ENCODE data around the gene EFNA2.

Gene EFNA2

DNA sequence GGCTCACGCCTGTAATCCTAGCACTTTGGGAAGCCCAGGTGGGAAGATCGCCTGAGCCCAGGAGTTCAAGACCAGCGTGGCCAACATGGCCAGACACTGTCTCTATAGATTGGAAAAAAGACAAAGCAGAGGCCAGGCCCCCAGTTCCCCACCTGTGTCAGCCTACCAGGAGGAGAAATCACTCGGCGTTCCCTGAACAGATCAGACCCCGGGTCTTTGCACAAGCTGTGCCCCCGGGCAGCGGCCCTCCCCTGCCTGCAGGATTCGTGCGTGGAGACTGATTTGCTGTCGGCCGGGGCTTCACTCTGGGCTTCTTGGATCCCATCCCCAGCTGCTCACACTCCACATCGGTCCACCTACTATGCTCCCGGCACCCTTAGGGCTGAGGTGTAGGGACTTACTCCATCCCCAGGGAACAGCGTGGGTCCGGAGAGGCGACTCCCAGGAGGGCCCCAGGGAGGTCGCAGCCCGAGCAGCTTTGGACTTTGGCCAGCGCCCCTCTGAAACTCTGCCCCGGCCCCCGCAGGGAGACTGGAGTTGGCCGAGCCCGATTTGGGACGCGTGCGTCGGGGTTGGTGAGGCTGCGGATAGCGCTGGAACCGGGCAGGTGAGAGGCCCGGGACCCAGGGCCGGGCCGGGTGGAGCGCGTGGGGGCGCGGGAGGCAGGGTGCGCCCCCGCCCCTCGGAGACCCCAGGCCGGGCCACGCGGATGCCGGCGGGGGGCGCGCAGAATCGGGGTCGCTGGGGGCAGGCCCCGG lies 515 bp upstream of the EFNA2 start:
- peak in 1 of 2 experiments; percentile 26 for DNase-seq

DNA sequence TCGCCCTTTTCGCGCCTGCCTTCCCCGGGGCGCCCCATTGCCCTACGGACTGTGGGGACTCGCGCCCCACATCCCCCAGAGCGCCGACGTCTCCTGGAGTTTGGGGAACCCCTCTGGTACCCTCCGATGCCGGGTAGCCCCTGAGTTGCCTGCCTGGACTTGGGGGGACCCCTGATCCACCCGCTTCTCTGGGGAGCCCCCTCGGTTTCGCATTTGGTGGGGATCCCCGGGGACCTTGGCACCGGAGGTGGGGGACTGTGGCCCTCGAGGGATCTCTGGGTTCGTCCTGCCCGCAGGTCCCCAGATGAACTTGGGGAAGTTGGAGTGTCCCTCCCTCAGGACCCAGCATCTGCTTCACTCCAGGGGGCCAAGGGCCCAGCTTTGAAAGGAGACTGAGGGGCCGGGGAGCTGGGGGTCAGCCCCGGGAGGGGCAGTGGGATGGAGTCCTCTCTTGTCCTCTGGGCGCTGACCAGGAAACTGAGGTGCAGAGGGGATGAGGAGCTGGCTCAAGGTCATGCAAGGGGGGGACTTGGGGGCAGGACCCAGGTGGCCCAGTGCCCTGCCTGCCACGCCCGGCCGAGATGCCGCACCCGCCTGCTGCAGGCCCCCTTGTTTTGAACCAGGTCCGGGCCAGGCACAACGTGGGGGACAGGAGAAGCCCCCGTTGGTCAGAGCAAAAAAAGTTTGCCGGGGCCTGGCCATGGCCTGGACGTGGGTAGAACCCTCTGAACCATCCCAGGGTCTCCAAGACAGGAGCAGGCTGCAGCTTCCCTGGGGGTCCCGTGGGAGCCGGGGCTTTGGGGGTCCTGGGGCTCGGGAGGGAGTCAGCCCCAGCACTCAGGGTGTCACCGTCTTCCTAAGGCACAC lies 1.0 kb downstream of the EFNA2 start:
- DNase-seq = peak in 1 of 2 experiments; percentile 18

DNA sequence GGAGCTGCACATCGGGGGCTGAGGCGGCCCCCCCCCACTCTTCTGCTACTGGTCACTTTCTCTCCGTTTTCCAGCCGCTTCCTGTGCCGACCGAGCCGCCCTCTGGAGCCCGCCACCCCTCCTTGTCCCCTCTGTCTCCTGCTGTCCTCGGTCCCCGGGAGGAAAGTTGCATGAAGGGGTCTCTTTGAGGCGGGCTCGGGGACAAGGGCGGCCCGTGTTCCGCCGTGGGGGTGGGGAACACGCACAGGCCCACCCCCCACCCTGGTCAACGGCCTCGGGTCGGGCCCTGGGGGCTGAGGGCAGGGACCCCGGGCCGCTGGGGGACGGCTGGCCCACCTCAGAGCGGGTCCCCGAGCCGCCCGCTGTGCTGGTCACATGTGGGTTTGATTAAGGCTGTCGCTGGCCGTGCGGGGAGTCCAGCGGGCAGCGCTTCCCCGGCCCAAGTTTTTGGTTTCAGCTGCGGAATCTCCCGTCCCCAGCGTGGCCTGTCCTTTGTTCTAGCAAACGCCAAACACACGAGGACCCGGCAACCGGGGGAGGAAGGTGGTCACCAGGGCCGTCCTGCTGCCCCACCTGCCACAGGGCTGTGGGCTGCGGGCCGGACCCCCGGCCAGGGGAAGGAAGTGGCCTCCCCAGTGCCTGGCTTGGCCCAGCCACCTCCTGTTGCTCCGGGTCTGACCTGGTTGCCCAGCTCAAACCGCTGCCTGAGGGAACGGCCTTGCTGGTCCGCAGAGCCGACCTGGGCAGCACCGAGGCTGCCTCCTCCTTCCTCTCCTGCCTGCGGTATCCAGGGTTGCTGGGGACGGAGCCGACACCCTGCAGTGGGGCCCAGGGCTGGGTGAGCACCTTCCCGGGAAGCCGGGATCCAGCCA lies 1.9 kb downstream of the EFNA2 start:
- DNase-seq = no peak

DNA sequence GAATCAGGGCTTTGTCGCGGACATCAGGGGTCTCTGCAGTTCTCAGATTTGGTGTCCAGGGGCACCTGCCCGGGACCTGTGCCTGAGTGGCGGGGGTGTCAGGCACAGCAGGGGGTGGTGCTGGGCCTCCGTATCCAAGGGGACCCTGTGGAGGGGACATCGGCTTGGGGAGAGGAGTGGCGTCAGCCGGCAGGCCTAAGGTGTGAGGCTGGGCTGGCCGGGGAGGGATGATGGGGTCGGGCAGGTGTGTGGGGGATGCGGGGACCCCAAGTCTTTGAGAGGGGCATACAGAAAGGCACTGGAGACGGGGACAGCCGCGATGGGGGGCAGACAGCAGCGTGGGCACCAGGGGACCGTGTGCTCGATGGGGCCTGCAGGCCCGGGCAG lies 2.5 kb downstream of the EFNA2 start:
- DNase-seq = no peak

DNA sequence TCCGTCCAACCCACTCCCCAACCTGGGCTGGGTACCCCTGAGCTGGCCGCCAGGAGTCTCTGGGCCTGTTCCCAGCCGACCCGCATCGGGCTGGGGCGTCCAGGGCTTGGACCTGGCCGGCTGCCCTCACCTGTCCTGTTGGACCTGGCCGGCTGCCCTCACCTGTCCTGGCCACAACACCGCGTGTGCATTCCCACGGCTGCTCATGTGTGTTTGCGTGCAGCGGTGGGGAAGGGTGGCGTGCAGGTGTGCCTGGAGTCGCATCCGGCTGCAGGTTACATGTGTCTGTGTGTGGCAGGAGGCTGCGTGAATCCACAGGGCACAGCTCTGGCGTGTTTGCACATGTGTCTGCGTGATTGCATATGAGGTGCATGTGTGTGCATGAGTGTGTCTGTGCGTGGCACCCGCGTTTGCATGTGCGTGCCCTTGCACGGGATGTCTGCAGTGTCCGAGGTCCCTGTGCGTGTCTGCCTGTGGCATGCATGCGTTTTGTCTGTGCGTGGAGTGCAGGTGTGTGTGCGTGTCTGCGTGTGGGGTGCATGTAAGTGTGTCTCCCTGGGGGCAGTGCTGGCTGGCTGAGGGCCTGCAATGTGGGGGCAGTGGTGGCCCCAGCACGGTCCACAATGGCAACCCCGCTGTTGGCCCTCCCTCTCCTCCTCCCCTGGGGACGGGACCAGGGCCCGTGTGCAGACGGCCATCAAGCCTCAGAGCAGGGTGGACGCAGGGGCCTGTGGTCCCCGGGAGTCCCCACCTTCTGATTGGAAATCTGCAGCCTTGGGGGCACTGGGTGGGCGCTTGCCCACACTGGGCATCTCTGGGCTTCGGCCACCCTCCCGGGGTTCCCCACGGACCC lies 3.4 kb downstream of the EFNA2 start:
- DNase-seq = no peak

DNA sequence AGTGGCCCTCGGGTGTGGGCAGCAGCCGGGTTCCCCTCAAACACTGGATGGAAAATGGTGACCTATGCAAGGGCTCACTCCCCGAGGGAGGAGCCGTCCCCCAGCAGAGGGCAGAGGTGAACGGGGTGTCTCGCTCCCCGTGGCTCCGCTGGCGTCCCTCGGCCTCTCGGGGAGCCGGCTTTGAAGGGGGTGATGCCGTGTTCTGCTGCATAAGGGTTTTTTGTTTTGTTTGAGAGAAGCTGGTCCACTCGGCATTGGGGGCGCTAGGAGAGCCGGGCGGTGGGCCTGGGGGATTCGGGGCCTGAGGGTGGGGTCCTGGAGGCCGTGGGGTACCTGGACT lies 4.0 kb downstream of the EFNA2 start:
- no peak for DNase-seq

DNA sequence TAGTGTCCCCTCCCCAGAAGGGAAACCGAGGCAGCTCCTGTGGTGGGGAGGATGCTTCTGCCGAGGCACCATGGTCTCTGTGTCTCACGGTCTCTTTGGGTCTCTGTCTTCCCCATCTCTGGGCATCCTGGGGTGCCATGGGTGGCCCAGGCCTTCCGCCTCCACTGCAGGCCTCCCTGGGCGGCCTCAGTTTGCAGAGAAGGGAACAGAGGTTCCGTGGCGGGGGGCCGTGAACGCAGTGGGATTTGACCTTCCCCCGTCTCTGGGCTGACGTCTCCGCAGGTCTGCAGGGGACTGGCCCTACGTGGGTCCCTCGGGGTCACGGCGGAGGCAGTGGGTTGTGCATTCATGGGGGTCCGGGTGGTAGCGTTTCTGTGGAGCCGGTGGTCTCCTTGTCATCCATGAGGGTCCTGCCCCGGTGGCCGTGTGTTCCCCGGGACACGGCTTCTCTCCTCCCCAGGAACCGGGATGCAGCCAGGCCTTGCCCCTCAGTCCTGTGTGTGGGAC lies 4.6 kb downstream of the EFNA2 start:
- no peak for DNase-seq

DNA sequence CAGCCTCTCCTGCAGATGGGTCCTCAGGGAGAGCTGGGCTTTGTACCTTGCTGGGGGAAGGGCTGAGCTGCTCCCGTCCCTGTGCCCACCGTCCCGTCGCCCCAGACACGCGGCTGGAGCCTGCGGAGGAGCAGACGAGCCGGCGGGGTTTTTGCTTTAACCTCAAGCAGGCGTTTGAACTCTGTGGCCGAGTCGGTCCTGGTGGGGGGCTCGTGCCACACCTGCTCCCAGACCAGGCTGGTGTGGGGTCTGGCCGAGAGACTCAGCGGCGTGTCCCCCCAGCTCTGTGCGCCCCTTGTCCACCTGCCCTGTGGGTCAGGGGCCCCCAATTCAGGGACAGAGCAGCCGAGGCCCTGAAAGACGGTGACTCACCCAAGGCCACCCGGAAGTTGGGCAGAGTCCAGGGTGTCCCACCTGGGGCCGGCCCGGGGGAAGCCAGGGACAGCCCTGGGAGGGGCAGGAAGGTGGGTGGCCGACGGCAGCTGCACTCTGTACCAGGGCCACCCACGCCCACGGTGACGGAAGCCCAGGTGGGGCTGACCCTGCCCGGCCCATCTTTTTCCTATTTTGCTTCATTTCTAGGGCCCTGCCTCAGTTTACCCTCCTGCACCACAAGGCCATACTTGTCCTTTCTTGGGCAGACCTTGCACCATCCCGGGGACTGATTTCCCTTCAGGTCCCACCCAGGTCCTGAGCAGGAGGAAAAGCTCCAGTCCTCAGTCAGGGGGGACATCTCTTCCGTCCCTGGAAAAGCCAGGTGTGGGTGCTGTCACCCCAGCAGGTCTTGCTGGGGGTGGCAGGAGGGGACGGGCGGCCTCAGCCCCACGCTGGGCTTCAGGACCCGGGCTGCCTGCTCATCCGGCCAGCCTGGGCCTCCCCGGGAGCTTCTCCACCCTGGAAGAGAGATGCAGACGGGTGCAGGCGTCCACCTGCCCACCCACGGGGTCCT lies 5.3 kb downstream of the EFNA2 start:
- no peak for DNase-seq

DNA sequence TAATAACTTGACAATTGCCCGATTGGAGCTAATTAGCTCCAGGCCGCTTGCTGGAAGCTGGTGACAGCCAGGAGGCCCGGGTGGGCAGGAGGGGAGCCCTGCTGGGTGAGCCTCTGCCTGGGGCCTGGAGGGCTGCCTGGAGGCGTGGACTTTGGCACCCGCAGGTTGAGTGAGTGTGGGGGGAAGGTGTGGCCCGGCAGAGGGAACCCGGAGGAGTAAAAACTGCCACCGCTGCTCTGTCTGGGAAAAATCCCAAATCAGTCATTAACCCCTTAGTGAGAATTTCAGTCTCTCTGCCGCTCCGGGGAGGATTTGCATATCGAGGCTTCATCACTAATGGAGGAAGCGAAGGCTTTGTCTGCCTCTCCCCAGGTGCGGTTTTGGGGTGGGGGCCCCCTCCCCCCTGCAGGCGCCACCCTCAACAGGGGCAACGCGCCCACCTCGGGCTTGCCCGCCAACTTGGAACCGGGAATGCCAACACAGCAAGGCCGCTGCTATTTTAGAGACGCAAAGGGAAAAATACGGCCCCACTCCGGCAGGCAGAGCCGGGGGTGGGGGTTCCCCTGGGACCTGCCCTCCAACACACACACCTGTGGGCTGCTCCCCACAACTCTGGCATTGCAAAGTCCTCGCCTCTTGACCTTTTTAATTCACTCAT lies 6.2 kb downstream of the EFNA2 start:
- no peak for DNase-seq

DNA sequence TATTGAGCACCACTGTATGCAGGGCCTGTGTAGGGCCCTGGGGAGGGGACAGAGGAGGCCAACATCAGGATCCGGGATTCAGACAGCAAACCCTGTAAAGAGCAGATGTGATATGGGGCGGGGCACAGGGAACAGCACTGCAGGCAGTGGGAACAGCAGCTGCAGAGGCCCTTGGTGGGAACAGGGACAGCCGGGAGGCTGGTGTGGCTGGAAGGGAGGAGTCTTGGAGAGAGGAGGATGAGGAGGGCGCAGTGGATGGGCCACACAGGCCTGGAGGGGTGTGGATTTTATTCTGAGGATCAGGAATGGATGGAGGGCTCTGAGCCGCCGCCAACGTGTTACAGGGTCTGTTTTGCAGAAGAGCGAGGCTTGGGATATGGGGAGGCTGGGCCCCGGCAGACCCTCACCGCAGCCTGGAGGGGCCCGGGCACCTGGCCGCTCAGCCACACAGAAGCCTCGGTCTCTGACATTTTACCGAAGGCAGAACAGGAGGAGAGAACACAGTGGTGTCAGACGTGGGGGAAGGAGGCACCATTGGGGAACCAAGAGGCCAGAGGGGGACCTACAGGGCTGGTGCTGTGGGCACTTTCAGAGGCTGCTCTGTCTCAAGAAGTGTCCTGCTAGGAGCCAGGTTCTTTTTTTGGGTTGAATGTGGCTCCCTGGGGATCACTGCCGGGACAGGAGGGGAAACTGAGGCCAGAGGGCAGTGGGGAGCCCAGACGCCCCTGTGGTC lies 6.9 kb downstream of the EFNA2 start:
- no peak for DNase-seq

DNA sequence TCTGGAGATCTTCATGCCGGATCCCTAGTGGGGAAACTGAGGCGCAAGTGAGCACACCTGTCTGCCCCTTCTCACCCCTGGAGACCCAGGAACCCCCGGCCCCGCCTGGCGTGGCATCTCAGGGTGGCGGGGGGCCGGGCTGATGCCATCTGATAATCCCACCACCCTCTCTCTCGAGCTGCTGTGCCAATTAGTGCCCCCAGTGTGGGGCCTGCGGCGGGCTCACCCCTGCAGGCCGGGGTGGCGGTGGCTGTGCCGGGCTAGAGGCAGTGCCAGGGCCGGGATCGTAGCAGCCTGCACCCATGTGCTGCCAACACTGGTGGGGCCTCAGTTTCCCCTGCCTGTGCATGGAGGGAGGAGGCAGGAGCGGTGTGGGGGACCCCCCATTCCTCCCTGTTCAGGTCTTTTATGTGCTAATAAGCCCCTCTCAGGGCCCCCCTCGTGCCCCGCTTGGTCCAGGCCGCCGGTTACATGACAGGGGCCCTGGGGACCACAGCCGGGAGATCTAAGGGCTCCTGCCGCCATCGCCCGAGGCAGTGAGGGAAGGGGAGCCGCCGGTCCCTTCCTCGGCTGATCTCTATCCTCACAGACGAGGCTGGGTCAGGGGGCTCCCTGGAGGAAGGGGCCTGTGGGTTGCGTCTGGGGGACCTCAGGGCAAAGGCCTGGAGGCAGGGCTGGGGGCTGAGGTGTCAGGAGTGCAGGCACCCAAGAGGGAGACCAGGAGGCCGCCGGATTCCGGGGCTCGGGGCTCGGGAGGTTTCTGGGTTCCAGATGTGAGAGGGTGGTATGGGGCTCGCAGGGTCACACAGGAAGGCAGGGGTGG lies 8.3 kb downstream of the EFNA2 start:
- DNase-seq = no peak

DNA sequence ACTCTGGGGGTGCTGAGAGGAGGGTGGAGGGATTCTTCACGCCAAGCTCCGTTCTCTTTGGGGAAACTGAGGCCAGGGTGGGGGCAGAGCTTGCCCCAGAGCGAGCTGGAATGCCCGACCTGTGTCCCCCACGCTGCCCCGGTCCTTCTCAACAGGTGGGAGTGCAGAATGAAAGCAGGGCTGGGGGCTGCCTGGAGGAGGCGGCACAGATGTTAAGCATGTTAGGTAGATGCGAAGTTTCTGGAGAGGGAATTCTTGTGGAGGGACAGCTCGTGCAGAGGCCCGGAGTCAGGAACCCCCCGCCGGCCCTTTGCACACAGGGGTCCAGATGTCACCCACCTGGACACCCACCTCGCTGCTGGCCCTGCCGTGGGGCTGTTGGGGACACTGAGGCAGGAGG lies 9.0 kb downstream of the EFNA2 start:
- no peak for DNase-seq

DNA sequence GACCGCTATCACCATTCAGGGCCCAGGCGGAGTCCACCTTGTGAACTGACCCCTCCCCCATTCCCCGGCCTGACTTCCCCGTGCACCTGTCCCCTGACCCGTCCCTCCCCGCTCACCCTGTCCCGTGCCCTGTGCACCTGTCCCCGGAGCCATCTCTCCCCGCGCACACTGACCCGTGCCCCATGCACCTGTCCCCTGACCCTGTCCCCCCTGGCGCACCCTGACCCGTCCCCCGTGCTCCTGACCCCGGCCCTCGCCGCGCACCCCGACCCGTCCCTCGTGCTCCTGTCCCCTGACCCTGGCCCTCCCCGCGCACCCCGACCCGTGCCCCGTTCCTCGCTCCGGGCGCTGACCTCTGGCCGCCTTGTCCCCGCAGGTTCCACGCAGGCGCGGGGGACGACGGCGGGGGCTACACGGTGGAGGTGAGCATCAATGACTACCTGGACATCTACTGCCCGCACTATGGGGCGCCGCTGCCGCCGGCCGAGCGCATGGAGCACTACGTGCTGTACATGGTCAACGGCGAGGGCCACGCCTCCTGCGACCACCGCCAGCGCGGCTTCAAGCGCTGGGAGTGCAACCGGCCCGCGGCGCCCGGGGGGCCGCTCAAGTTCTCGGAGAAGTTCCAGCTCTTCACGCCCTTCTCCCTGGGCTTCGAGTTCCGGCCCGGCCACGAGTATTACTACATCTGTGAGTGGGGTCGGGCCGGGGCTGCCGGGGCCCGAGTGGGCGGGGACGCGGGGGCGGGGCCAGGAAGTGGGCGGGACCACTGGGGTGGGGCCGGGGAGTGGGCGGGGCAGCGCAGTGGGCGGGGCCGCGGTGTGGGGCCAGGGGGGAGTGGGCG lies 9.7 kb downstream of the EFNA2 start:
- peak; percentile 64 to 73 for DNase-seq

DNA sequence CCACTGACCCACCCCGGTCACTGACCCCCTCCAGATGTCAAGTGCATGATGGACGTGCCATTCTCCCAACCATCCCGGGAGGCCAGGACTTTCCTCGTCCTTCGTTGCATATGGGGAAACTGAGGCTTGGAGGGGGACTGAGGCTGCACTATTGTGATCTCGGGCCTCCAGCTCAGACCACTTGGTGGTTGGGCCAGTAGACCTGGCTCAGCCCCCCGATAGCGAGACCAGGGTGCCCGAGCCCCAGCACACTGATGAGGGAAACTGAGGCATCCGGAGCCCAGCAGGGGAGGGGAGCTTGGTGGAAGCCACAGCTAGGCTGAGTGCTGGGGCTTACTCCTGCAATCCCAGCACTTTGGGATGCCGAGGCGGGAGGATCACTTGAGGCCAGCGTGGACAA lies 10.4 kb downstream of the EFNA2 start:
- no peak for DNase-seq

DNA sequence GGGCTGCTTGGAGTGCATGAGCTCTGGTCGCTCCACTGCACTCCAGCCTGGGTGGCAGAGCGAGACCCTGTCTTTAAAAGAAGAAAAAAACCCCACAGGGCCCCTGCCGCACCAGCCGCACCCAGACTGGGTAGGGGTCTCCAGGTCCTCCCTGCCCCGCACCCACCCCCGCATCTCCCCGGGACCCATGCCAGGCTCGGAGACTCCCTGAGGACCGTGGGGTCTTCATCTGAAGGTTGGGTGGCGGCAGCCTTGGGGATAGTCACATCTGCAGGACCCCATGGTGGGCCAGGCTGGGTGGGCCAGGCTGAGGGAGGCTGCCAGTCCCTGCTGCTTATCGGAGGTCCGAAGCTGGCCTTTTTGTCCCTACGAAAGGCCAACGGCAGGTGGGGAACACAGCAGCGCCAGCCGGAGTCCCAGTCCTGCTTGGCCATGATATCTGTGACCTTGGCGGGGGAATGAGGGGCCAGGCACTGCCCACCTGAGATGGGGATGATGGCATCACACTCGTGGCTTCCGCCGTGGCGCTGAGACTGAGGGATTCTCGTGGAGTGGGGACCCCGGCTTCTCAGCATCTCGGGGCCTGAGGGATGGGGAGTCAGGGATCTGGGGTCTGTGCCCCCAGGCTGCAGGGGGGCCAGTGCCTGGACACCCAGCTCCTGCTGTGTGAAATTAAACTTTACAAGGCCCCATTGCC lies 11.1 kb downstream of the EFNA2 start:
- no peak for DNase-seq

DNA sequence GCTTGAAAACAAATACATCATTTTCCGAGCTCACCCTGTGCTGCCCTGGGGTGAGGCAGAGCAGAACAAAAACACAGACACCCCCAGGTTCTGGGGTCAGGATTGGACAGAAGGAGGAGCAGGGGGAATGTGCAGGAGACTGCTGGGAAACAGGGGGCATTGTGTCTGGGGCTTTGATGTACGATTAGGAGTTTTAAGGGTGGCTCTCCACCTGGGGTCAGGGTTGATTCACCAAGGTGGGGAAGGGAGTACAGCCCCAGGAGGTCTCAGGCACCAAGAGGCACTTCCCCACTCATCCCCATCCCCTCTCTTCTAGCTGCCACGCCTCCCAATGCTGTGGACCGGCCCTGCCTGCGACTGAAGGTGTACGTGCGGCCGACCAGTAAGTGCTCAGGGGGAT lies 12.6 kb downstream of the EFNA2 start:
- DNase-seq = no peak

DNA sequence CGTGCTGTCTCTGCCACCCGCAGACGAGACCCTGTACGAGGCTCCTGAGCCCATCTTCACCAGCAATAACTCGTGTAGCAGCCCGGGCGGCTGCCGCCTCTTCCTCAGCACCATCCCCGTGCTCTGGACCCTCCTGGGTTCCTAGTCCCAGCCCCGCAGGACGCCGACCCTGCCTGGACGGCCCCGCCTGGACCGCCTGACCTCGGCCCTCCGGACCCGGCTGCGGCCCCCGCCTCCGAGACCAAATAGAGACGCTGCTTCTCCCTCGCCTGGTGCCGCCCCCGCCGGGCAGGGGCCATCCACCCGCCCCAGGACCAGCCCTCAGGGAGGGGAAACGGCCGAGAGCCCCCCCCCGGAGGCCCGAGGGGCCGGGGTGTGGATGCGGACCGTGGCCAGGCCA lies 14.1 kb downstream of the EFNA2 start:
- DNase-seq = no peak
